ENCODE results near the gene GIPC1. TPM values are rescaled to one million over a fixed set of nuclear protein-coding genes. Genes with fewer than 3 reads are reported as not detected.

Gene GIPC1
- total and polyA plus RNA-seq, 7 donors: 65.1 to 378 (median 97.7) TPM

DNA sequence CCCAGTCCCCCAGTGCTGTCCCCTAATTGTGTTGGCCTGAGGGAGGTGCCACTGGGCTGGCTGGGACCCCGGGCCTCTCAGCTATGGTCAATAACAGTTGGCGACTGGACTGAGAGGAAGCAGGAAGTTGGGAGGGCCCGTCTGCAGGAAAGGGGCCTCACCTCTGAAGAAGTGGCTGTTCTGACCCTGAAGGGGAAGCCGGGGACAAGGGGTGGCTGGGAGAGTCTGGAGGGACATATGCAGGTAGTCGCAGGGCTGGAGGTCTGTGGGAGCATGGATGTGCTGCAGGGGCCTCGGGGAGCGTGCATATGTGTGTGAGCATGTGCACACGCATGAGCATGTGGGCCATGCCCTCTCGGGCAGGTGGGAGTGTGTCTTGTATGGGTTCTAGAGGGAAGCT, 56.9 kb downstream of the GIPC1 start:
- Histone ChIP-seq H3K9me3 (no peaks in the 10 kb centered on the region), H3K4me1 (peaks cover 0 to 39% (median 26%) of the 10 kb centered on the region in 4 donors), H3K27ac (no peak overlapping the region), H3K36me3 (peaks cover 12 to 44% (median 20%) of the 10 kb centered on the region in 4 donors), H3K27me3 (no peaks in the 10 kb centered on the region), H3K4me3 (no peak overlapping the region)
- TF ChIP-seq POLR2AphosphoS5 (IDR thresholded peaks at IDR 0.05) (no peak), EP300 (IDR thresholded peaks at IDR 0.05) (no peak)
- TF ChIP-seq, protein P1, sequence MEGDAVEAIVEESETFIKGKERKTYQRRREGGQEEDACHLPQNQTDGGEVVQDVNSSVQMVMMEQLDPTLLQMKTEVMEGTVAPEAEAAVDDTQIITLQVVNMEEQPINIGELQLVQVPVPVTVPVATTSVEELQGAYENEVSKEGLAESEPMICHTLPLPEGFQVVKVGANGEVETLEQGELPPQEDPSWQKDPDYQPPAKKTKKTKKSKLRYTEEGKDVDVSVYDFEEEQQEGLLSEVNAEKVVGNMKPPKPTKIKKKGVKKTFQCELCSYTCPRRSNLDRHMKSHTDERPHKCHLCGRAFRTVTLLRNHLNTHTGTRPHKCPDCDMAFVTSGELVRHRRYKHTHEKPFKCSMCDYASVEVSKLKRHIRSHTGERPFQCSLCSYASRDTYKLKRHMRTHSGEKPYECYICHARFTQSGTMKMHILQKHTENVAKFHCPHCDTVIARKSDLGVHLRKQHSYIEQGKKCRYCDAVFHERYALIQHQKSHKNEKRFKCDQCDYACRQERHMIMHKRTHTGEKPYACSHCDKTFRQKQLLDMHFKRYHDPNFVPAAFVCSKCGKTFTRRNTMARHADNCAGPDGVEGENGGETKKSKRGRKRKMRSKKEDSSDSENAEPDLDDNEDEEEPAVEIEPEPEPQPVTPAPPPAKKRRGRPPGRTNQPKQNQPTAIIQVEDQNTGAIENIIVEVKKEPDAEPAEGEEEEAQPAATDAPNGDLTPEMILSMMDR (IDR thresholded peaks at IDR 0.05): no peak
- no peak for DNase-seq
- intact Hi-C loops (cut with DNase I): no loop called here
- WGBS, 2 donors: 64 to 80% methylated on average over 9 of the region's 9 CpGs

DNA sequence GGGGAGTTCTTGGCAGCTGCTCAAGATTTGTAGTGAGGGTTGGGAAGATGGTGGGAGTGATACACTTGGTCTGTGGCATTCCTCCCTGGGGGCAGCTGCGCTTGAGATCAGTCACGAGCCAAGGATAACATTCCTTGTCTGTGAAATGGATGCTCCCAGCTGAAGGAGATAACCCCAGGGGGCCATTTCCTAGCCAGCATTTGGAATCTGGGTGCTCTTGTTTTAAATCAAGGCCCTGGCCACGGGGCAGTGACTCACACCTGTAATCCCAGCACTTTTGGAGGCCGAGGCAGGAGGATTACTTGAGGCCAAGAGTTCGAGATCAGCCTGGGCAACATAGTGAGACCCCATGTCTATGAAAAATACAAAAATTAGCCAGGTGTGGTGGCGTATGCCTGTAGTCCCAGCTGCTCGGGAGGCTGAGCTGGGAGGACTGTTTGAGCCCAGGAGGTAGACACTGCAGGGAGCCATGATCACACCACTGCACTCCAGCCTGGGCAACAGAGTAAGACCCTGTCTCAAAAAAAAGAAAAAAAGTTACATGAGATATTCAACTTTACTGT, 58.3 kb downstream of the GIPC1 start:
- H3K4me1 ChIP-seq: peaks cover 0 to 49% (median 30%) of the 10 kb centered on the region in 4 donors
- no peak overlapping the region for H3K4me3 ChIP-seq
- H3K9me3 ChIP-seq: no peaks in the 10 kb centered on the region
- DNase-seq: no peak
- peaks cover 0 to 30% (median 7%) of the 10 kb centered on the region in 4 donors for H3K36me3 ChIP-seq
- intact Hi-C loops (cut with DNase I): no loop called here
- TF ChIP-seq POLR2A (IDR thresholded peaks at IDR 0.05): no peak
- TF ChIP-seq, protein P1 (IDR thresholded peaks at IDR 0.05): no peak
- TF ChIP-seq EP300 (IDR thresholded peaks at IDR 0.05): no peak
- H3K27me3 ChIP-seq: no peaks in the 10 kb centered on the region
- 94% methylated on average over 7 of the region's 7 CpGs for WGBS, 2 donors
- H3K27ac ChIP-seq: no peak overlapping the region

DNA sequence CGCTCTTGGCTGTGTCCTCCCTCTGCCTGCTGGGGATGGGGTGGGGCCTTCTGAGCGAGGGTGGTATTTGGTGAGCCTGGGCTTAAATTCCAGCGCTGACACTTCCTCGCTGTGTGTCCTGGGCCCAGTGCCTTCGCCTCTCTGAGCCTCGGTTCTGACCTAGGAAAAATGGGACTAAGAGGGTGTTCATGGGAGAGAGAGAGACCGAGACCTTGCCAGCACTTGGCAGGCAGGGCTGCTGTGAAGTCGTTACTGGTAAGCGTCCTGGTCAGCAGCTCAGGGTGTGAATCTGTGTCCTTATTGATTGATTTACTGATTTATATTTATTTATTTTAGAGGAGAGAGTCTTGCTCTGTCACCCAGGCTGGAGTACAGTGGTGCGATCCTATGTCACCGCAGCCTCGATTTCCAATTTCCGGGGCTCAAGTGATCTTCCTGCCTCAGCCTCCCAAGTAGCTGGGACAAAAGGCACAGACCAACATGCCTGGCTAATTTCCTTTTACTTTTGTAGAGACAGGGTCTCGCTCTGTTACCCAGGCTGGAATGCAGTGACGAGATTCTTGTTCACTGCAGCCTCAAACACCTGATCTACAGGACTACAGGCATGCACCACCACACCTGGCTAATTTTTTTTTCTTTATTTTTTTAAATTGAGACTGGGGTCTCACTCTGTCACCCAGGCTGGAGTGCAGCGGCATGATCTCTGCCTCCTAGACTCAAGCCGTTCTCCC, 60.4 kb downstream of the GIPC1 start:
- TF ChIP-seq, protein P1 (IDR thresholded peaks at IDR 0.05): no peak
- TF ChIP-seq EP300 (IDR thresholded peaks at IDR 0.05): no peak
- no peak for TF ChIP-seq POLR2A (IDR thresholded peaks at IDR 0.05)
- no peak for TF ChIP-seq POLR2AphosphoS5 (IDR thresholded peaks at IDR 0.05)
- intact Hi-C loops (cut with DNase I): no loop called here
- Histone ChIP-seq H3K4me3 (peak overlapping the region in 1 of 4 donors; percentile 98), H3K9me3 (no peaks in the 10 kb centered on the region), H3K4me1 (peaks cover 0 to 61% (median 34%) of the 10 kb centered on the region in 4 donors), H3K27me3 (no peaks in the 10 kb centered on the region), H3K27ac (peak overlapping the region; percentile 88 to 92 (median 90)), H3K36me3 (peaks cover 0 to 12% (median 0%) of the 10 kb centered on the region in 4 donors)
- DNase-seq: no peak
- WGBS, 2 donors: 84 to 85% methylated on average over 17 of the region's 17 CpGs

DNA sequence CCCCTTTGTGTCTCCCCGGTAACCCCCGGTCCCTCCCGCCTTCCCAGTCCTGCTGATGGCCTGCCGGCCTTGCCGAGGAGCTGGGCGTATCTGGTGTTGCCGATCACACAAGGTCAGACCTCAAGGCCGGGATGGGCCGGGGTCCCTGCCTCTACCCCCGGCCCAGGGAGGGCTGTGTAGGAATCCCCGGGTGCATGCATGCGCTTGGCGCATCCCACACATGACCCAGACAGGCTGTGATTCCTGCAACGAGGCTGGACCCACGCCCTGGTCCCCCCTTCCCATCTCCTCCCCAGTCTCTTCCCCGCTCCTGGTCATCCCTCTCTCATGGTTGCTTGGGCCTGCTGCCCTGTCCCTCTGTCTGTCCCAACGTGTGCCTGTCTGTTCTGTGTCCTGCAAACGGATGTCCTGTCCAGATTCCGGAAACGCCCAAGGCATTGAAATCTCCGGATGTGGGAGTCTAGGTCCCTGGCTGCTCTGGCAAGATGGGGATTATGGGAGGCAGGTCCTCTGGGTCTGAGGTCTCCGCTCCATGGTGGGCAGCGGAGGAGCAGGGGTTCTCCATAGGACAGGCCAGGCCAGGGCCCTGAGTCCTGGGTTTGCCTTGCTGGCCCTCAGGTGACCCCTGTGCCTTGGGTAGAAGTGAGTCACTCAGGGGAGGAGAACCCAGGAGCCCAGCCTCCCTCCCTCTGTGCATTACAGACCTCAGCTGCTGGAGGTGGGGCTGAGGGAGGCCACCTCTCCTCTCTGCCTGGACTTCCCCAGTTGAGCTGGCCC, 61.2 kb downstream of the GIPC1 start:
- H3K4me3 ChIP-seq: peak overlapping the region; percentile 65 to 98 (median 86)
- DNase-seq: peak; percentile 89

More for the DNA sequence above, 61.2 kb downstream of the GIPC1 start:
- H3K36me3 ChIP-seq: peaks cover 0 to 12% (median 0%) of the 10 kb centered on the region in 4 donors
- intact Hi-C loops (cut with DNase I): no loop called here
- H3K9me3 ChIP-seq: no peaks in the 10 kb centered on the region
- 48 to 66% methylated on average over 23 of the region's 23 CpGs for WGBS, 2 donors
- TF ChIP-seq POLR2A (IDR thresholded peaks at IDR 0.05) (no peak), EP300 (IDR thresholded peaks at IDR 0.05) (no peak), POLR2AphosphoS5 (IDR thresholded peaks at IDR 0.05) (peak in 2 of 4 donors; percentile 30 to 53)
- TF ChIP-seq, protein P1 (IDR thresholded peaks at IDR 0.05): no peak
- no peaks in the 10 kb centered on the region for H3K27me3 ChIP-seq
- H3K4me1 ChIP-seq: peaks cover 0 to 55% (median 33%) of the 10 kb centered on the region in 4 donors
- H3K27ac ChIP-seq: peak overlapping the region; percentile 88 to 92 (median 90)
